NCI-H446 treated with DMSO at 0.1 percent for 48 hours (cell line): ENCODE data around the gene SNRNP200.
"Not testable (repeated sequence)": the region's sequence is repeated elsewhere in the genome, so short reads cannot be mapped to it uniquely, and the experiment has no call there.

Source experiments
- DNase-seq: peaks from one replicate; lab custom pipeline; 2025; lab: John Stamatoyannopoulos, UW

The SNRNP200 gene

GRCh38 chr2:96274355-96275056 is 30.8 kb downstream of the SNRNP200 start:
- DNase-seq = no peak

DNA sequence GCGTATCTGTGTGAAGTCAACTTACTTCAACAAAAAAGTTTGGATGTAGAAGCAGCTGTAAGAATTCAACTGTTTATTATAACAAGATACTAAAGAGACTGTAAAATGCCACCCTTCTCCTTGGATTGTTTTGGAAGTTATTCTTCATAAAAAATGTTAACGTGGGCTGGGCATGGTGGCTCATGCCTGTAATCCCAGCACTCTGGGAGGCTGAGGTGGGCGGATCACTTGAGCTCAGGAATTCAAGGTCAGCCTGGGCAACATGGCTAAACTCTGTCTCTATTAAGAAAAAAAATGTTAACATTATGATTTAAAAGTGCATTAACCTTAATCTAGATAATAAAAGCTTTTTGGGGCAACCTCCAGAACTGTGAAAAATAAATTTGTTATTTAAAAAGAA is 31.6 kb downstream of the SNRNP200 start:
- DNase-seq = no peak

DNA sequence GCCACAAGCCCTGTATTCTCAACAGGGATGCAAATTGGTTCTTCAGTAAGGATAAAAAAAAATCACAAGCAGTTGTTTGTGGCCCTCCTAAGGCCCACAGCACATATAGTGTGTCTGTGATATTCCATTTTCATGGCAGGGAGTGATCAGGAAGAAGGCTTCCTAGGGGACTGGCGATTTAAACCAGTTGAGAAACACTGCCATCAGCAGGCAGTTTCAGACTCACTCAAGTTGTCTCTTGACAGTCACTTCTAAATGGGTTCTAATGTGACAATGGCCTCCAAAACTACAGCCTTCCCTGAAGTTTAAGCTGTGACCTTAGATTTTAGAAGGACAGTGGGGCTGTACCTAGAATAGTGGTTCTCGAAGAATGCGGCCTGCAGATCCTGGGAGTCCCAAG is 33.4 kb downstream of the SNRNP200 start:
- no peak for DNase-seq

GRCh38 chr2:96267159-96267971 is 38.0 kb downstream of the SNRNP200 start:
- no peak for DNase-seq

- peak; percentile 93 for DNase-seq
Measured at GRCh38 chr2:96265840-96266679, 39.3 kb downstream of the SNRNP200 start, which contains the start of the genes CIAO1 and TMEM127. CIAO1 (plus strand) TSS chr2:96266225; CDS start chr2:96266351, 126 bp downstream. TMEM127 (minus strand) TSS chr2:96265997; CDS start chr2:96265381, 616 bp downstream.

DNA sequence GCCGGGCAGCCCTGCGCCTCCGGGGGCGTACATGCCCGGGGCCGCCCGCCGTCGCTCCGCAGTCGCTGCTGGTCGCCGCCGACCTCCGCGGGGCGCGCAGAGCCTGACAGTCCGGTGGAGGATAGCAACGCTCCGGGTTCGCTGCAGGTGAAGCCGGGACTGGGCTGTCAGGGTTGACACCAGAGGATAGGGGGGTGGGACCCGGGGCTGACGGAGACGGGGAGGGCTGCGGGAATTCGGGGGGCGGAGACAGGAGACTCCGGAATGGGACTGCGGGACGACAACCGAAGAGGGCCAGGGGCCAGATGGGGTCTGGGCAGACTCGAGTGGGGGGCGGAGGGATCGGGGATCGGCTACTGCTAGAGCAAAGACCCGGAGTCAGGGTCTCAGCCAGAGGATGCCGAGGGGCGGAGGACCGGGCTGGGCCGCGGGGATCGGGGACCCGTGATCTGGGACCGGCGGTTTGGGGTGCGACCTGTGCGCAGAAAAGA is 40.0 kb downstream of the SNRNP200 start:
- DNase-seq = no peak

DNA sequence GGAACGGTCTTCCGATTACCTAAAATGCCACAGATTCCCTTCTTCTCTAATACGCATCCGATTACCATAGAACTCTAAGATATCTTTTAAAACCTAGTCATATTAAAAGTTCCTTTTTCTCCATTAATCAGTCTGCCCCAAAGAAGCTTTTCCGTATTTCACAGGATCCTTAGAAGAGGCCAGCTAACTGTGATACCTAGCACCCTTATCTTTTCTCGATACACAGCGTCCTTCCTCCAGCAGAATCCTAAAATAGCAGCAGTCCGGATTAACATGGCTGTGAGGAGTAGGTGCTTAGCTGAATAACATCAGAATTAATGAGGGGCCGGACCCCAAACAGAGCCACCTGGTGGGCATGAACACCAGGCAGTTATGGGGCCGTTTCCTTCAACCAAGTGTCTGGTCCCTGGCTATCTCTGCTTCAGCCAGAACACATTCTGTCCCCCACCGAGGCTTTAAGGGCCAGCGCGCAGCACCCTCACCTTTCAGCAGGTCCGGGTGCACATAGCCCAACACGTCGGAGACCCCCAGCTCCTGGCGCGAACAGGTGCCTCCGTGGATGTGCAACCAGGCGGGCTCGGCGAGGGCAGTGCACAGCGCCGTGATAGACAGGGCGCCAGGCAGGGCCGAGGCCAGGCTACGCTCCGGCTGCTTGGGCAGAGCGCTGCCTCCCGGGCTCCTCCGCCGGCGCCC is 40.5 kb downstream of the SNRNP200 start:
- no peak for DNase-seq

DNA sequence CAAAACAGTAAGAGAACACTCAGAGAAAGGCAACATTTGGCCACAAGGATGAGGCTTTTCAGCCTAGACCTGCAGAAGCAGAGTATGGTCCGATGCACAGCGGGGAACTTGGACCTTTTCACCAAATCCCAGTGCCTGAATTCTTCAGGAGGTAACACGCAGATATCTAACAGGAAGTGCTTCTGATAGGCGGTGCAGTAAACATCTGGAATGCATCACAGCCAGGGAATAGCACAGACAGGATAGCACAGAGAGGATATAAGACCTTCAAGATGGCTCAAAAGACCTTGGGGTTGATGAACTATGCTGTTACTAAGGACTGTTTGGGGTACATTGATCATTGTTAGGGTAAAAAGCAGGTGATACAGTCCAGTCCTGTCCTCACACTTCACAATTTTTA is 41.3 kb downstream of the SNRNP200 start:
- DNase-seq = no peak

DNA sequence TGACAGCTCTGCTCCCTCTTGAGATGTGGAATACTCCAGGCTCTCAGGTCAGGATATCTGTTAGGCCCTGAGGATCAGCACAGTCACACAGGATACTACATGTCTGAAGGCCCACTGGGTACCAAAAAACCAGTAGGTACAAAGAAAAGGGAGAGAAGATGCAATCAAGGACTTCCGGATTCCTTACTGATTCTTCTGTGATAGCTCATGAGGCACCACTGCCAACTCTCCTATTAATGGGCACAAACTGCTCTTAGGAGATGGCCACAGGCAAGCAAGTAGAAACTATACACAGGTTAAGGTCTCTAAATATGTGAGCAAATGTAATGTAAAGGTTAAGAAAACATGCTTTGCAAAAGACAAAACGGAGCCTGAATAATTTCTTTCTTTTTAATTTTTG is 43.0 kb downstream of the SNRNP200 start:
- DNase-seq = no peak

DNA sequence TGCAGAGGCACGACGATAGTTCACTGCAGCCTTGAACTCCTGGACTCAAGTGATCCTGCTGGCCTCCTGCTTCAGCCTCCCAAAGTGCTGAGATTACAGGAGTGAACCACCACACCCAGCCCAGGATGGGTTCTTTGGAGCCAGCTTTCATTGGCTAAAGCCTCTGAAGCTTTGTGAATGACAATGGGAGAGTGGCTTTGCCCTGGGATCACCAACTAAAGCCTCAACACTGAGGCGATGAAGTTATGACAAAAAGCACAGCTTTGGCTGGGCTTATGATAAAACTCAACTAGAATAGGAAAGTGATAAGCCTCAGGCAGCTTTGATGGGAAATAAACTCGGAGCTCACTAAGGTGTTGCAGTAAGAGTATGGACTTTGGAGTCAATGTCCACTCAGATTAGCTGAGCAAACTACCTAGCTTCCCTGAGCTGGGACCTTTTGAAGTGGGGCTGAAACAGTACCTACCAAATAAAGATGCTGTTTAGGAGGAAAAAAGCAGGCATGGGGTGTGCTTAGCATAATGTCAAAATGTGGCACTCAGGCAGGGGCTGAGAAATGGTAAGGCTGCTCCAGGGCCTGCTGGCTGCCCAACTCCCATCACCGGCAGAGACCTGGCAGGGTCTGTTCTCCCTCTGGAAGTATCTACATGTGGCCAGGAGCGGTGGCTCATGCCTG is 43.9 kb downstream of the SNRNP200 start:
- DNase-seq = no peak

GRCh38 chr2:96260387-96261260 is 44.7 kb downstream of the SNRNP200 start:
- no peak for DNase-seq

DNA sequence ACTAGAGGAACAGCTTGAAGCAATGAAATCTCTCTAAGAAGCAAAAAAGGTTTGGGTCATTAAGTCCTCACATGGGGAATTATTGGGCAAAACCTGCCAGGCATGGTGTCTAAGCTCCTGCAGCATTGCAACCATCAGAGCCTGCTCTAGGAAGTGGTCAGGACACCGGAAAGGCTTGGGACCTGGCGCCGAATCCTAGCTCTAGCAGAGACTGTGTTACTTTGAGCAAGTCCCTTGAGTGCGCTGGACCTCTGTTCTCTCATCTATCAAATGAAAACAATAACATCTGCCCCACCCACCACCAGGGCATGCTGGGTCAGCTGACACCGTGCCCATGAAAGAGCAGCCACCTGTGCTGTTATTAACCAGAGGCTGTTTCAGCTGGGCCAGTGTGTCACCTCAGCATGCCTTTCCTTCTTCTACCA is 45.8 kb downstream of the SNRNP200 start:
- DNase-seq = no peak

DNA sequence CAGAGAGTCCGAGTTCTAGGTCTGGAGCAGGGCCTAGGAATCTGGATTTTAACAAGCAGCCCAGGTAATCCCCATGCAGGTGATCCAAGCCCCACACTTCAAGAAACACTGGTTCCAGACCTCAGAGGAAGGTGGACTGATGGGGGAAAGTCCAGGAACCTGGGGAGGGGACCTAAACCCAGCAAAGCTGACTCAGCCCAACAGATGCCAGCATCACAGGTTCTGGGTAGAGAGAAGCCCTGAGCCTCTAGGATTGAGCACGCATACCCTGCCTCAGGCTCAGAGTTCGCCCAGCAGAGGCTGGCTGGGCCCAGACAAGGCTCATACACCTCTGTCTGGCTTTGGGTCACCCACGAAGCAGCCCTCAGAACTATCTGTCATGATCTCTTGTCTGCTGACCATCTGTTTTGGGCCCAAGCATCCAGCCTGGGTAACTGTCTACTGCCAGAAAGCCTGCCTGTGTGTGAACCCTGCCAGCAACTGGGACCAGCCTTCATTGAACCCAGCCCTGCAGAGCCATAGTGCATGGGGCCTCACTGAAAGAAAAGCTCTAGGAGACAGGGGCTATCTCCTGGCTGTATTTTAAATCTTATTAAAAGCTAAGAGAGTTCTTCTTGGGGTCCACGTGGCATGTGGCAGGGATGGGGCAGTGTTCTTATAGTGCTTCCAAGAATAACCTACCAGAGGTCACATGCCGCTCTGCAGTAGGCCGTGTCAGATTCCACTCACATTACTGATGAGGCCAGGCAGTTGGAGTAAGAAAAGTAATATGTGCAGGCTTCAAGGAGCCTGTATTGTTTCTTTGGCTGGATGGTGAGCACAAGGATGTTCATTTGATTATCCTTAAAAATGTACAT is 47.0 kb downstream of the SNRNP200 start:
- no peak for DNase-seq

- not testable (repeated sequence) for DNase-seq
Measured at GRCh38 chr2:96257744-96258143, 47.6 kb downstream of the SNRNP200 start.

DNA sequence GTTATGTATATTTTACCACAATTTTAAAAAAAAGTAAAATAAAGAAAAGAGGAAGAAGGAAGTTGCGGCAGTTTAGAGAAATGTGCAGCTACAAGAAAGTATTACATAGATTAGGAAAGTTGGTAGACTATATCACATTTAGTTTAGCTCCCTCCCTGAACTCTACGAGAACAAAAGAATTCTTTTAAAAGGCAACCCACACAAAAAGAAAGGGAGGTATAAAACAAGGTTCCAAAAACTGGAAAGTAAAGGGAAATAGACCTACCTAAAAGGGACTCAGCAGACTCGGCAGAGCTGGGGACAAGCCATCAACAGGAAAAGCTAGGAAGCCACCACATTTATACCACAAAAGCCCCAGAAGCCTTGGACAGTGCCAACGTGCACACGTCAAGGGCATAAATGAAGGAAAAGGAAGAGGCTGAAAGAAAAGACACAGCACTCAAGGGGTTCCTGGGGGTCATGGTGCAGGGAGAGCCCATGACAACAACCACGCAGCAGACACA is 48.7 kb downstream of the SNRNP200 start:
- DNase-seq = no peak

GRCh38 chr2:96254571-96254970 is 50.8 kb downstream of the SNRNP200 start:
- DNase-seq = no peak

GRCh38 chr2:96253006-96253405 is 52.3 kb downstream of the SNRNP200 start:
- no peak for DNase-seq

DNA sequence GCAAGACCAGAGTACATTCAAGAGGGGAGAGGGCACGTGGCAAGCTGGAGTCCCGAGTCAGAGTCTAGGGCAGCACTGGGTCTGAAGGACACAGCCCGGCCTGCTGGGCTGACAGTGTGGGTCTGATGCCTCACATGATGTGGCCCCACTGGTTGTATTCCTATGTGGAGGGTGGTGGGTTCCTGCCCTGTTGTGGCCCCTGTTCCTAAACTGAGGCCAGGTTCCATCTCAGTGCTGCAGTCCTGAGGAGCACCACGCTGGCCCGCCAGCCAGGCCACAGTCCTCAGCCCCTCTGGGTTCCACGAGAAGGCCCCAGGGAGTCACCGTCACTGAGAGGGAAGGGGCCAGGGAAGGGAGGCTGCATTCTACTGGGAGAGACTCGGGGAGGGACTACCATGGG is 52.8 kb downstream of the SNRNP200 start:
- DNase-seq = no peak
